Mammary epithelial cell (primary cell): ENCODE results near the gene BTG2.

ENCODE experiments used
- EZH2 ChIP-seq: IDR thresholded peaks from 2 replicates; pipeline ENCODE4 v1.6.1; 2012; ENCODE audit warnings: low read length, inconsistent platforms, borderline replicate concordance
- TF ChIP-seq, protein P1 (sequence below), 2 donors: IDR thresholded peaks in 1 of 2; conservative IDR thresholded peaks in 1 of 2; 2 replicates each; pipeline ENCODE4 v1.5.1; 2011 to 2012; ENCODE audit warnings: inconsistent platforms in 2 of 2, low read length in 2 of 2, mild to moderate bottlenecking in 2 of 2, control low read depth in 1 of 2, low read depth in 1 of 2; ENCODE audit not compliant: insufficient read depth in 1 of 2; ENCODE audit errors: extremely low read depth in 1 of 2

DNA sequence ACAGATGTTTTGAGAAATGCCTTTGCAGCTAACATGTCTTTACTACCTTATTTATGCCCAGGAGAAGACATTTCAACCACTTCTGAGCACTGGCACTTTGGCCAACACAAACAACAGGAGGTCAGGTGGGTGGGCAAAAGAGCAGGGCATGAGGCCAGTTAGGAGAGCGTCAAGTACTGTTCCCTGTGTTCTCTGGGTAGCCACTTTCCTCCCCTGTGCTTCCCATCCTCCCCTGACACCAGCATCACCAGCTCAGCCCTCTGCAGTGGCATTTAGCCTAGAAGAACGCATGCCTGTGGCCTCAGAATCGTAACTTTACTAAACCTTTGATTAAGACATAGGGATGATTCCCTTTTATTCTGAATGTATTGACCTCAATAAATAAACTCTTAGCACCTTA lies 18.3 kb downstream of the BTG2 start:
- TF ChIP-seq, protein P1, sequence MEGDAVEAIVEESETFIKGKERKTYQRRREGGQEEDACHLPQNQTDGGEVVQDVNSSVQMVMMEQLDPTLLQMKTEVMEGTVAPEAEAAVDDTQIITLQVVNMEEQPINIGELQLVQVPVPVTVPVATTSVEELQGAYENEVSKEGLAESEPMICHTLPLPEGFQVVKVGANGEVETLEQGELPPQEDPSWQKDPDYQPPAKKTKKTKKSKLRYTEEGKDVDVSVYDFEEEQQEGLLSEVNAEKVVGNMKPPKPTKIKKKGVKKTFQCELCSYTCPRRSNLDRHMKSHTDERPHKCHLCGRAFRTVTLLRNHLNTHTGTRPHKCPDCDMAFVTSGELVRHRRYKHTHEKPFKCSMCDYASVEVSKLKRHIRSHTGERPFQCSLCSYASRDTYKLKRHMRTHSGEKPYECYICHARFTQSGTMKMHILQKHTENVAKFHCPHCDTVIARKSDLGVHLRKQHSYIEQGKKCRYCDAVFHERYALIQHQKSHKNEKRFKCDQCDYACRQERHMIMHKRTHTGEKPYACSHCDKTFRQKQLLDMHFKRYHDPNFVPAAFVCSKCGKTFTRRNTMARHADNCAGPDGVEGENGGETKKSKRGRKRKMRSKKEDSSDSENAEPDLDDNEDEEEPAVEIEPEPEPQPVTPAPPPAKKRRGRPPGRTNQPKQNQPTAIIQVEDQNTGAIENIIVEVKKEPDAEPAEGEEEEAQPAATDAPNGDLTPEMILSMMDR (conservative IDR thresholded peaks at IDR 0.05 in 1 of 2, IDR thresholded peaks at IDR 0.05 in 1 of 2; ENCODE audit: extremely low read depth in 1 of 2, insufficient read depth in 1 of 2, low read depth in 1 of 2, low read length in 2 of 2) = no peak
- no peak for TF ChIP-seq EZH2
